Skeletal muscle satellite cell (primary cell): ENCODE measurements around the gene ADGRL3.
"Not testable (repeated sequence)": the region's sequence is repeated elsewhere in the genome, so short reads cannot be mapped to it uniquely, and the experiment has no call there.

Source experiments
- H3K27me3 ChIP-seq: 2 replicates; pipeline ENCODE4 v1.7.0; 2013; ENCODE audit warnings: low read length; ENCODE audit not compliant: control insufficient read depth, insufficient read depth
- H3K36me3 ChIP-seq: 2 replicates; pipeline ENCODE4 v1.7.0; 2013; ENCODE audit warnings: mild to moderate bottlenecking, control low read depth, low read length; ENCODE audit not compliant: insufficient read depth
- H3K4me1 ChIP-seq: 2 replicates; pipeline ENCODE4 v1.7.0; 2013; ENCODE audit warnings: low read length; ENCODE audit not compliant: control insufficient read depth, insufficient read depth
- H3K4me2 ChIP-seq: 2 replicates; pipeline ENCODE4 v1.7.0; 2013; ENCODE audit warnings: mild to moderate bottlenecking, low read length
- H3K4me3 ChIP-seq: 2 replicates; pipeline ENCODE4 v1.7.0; 2013; ENCODE audit warnings: low read length
- H3K9ac ChIP-seq: 2 replicates; pipeline ENCODE4 v1.7.0; 2013; ENCODE audit warnings: mild to moderate bottlenecking, low read depth, low read length, moderate library complexity
- H3K9me3 ChIP-seq: replicated peaks from 2 replicates; pipeline ENCODE4 v1.7.0; 2013; ENCODE audit warnings: mild to moderate bottlenecking, control low read depth, low read length

The ADGRL3 gene

DNA sequence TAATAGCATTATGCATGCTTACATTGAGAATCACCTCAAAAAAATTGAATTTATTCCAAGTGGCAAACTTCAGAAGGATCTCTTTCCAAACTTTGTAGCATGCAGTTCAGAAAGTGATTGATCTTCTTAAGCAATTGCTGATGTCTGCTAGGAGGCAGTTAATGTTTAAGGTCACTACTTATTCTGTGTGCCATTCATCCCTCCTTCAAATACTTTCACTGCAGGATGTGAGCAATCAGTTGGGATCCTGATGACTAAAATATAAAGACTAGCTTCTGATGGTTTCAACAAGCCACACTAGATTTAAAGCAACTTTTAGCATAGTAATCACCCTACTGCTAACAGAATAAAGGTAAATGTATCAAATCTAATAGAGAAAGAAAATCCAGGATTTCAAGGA, 414.1 kb downstream of the ADGRL3 start:
- Histone ChIP-seq H3K9me3 (no peaks in the 10 kb centered on the region), H3K4me3 (no peak overlapping the region), H3K4me1 (peaks cover 12% of the 10 kb centered on the region), H3K4me2 (no peak overlapping the region), H3K9ac (no peak overlapping the region), H3K36me3 (no peaks in the 10 kb centered on the region), H3K27me3 (no peaks in the 10 kb centered on the region)

- no peak overlapping the region for H3K4me2 ChIP-seq
- H3K27me3 ChIP-seq, result no peaks in the 10 kb centered on the region
- no peak overlapping the region for H3K4me3 ChIP-seq
- H3K4me1 ChIP-seq, result peaks cover under 1% of the 10 kb centered on the region
- H3K9me3 ChIP-seq, result no peaks in the 10 kb centered on the region
- no peaks in the 10 kb centered on the region for H3K36me3 ChIP-seq
- H3K9ac ChIP-seq, result no peak overlapping the region
Measured at GRCh38 chr4:61619528-61619927, 419.4 kb downstream of the ADGRL3 start.

GRCh38 chr4:61628282-61628681, 428.2 kb downstream of the ADGRL3 start:
- H3K36me3 ChIP-seq, result no peaks in the 10 kb centered on the region

DNA sequence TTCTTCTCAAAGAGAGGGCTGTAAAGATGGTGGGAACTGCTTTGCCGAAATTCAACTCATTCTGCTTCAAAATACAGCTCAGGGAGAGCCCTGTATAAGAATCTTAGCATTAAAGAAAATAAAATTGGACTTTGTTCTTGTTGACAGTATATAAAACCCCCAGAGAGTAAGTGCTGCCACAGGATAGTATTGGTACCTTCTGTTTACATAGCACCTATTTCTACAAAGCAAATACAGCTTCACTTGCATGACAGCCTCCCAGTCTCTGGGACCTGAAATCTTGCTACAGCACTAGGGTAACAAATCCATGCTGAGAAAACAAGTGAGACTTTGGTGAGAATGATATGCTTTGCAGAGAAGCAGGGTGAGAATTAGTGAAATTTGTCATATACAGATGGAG, 428.6 kb downstream of the ADGRL3 start:
- H3K36me3 ChIP-seq, result no peaks in the 10 kb centered on the region

More at GRCh38 chr4:61628282-61628681, 428.2 kb downstream of the ADGRL3 start:
- no peak overlapping the region for H3K4me3 ChIP-seq
- H3K4me2 ChIP-seq, result no peak overlapping the region
- H3K4me1 ChIP-seq, result no peaks in the 10 kb centered on the region
- H3K9me3 ChIP-seq, result no peaks in the 10 kb centered on the region
- no peak overlapping the region for H3K9ac ChIP-seq
- H3K27me3 ChIP-seq, result no peaks in the 10 kb centered on the region

DNA sequence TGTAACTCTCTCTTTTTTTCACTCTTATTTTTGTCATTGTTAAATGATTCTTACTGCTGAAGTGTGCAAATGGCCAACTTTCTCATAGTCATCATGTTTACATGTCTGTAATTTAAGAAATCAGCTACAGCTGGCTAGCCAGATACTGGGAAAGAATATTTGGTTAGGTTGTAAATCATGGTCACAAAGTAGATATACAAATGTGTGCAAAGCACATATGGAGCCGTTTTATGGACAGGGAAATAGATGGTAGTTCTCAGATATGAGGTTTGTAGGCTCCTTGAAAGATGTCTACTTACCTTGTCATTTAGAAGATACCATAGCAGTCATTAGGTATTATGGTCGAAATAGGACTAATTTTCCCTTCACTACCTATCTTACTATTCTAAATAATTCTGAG, 430.4 kb downstream of the ADGRL3 start:
- H3K4me3 ChIP-seq, result no peak overlapping the region
- no peaks in the 10 kb centered on the region for H3K9me3 ChIP-seq
- H3K36me3 ChIP-seq, result no peaks in the 10 kb centered on the region
- no peaks in the 10 kb centered on the region for H3K4me1 ChIP-seq
- no peaks in the 10 kb centered on the region for H3K27me3 ChIP-seq
- no peak overlapping the region for H3K9ac ChIP-seq
- no peak overlapping the region for H3K4me2 ChIP-seq

More for the DNA sequence above, 428.6 kb downstream of the ADGRL3 start:
- Histone ChIP-seq H3K4me3 (no peak overlapping the region), H3K9me3 (no peaks in the 10 kb centered on the region), H3K9ac (no peak overlapping the region), H3K4me2 (no peak overlapping the region), H3K27me3 (no peaks in the 10 kb centered on the region), H3K4me1 (no peaks in the 10 kb centered on the region)

- H3K9me3 ChIP-seq, result no peaks in the 10 kb centered on the region
- peaks cover 7% of the 10 kb centered on the region for H3K4me1 ChIP-seq
- no peaks in the 10 kb centered on the region for H3K36me3 ChIP-seq
- H3K27me3 ChIP-seq, result no peaks in the 10 kb centered on the region
- H3K4me3 ChIP-seq, result no peak overlapping the region
- no peak overlapping the region for H3K9ac ChIP-seq
- no peak overlapping the region for H3K4me2 ChIP-seq
Measured at GRCh38 chr4:61638591-61638990, 438.5 kb downstream of the ADGRL3 start.

- H3K27me3 ChIP-seq, H3K9me3 ChIP-seq, H3K36me3 ChIP-seq, H3K4me1 ChIP-seq, H3K9ac ChIP-seq, H3K4me3 ChIP-seq, H3K4me2 ChIP-seq: not testable (repeated sequence)
Measured at GRCh38 chr4:61646746-61647350, 446.7 kb downstream of the ADGRL3 start.

DNA sequence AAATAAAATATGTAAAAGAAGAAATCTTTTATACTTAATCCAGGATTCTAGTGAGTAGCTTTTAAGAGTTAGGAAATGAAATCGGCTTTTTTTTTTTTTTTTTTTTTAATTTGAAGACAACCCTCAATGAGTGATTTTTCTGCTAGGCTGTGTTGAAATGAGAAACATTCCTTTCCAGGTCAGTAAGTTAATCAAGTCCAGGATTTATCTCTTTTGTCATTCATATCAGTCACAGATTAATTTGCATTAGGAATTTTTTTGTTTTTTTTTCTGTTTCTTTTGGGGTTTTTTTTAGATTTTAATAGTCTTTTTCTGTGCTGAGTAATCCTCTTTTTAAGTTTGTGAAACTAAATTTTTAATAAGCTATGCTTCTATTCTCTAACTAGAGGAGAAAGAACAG, 448.1 kb downstream of the ADGRL3 start:
- Histone ChIP-seq H3K27me3 (no peaks in the 10 kb centered on the region), H3K9ac (no peak overlapping the region), H3K4me2 (no peak overlapping the region), H3K4me1 (no peaks in the 10 kb centered on the region), H3K36me3 (no peaks in the 10 kb centered on the region), H3K4me3 (no peak overlapping the region), H3K9me3 (no peaks in the 10 kb centered on the region)

DNA sequence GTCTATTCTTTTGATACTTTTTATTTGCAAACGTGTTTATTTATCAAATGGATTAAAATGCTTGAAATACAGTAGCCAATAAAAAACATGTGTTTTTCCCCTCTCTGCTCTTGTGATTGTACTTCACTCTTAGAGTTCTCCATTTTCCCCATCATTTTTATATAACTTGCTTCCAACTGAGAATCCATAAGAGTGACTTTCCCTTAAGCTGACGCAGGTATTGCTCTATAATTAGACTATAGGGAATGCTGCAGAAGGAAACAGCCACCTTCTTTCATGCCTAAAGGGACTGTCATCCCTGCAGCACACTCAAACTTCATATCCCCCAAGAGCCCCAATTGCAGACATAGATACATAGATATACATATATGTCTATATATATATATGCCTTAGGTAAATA, 456.9 kb downstream of the ADGRL3 start:
- Histone ChIP-seq H3K4me3 (no peak overlapping the region), H3K36me3 (no peaks in the 10 kb centered on the region), H3K27me3 (no peaks in the 10 kb centered on the region), H3K4me2 (no peak overlapping the region), H3K9me3 (no peaks in the 10 kb centered on the region), H3K9ac (no peak overlapping the region), H3K4me1 (no peaks in the 10 kb centered on the region)

DNA sequence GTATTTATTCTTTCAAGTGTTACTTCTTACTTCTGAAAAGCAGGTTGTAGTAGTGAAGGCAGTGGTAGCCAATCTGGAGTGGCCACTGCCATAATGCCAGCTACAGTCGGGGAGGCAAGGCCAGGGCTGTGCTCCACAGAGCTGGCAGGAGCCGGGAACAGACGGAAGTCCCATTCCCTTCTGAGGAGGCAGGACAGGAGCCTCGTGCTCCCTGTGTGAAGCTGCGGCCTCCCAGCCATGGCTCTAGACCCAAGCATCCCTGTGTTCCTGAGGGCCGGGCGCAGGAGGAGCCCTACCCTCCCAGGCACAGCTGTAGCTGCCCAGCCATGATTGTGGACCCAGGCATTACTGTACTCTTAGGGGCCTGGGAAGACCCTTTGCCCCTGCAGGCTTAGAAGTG, 461.8 kb downstream of the ADGRL3 start:
- Histone ChIP-seq H3K27me3 (no peaks in the 10 kb centered on the region), H3K9ac (no peak overlapping the region), H3K4me1 (no peaks in the 10 kb centered on the region), H3K9me3 (no peaks in the 10 kb centered on the region), H3K4me3 (no peak overlapping the region), H3K4me2 (no peak overlapping the region), H3K36me3 (no peaks in the 10 kb centered on the region)

DNA sequence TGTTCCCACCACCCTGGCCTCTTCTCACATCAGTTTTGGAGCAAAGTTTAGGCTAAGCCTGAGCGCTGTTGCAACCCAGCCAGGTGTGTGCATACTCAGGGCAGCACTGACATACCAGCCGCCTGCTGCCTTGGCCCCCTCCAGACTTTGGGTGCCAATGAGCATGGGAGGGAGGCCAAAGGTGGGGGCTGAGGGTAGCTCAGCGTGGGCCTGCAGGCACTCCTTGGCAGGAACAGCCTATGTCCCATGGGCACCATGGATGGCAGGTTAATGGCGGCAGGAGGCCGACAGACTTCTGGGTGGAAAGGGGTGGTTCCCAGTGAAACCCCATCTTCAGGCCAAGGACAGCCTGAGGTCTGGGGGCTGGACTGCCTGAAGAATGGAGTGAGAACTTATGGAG, 462.2 kb downstream of the ADGRL3 start:
- Histone ChIP-seq H3K9ac (no peak overlapping the region), H3K36me3 (no peaks in the 10 kb centered on the region), H3K4me3 (no peak overlapping the region), H3K9me3 (no peaks in the 10 kb centered on the region), H3K4me1 (no peaks in the 10 kb centered on the region), H3K4me2 (no peak overlapping the region), H3K27me3 (no peaks in the 10 kb centered on the region)

GRCh38 chr4:61663310-61663709, 463.2 kb downstream of the ADGRL3 start:
- H3K36me3 ChIP-seq, result no peaks in the 10 kb centered on the region
- no peak overlapping the region for H3K4me2 ChIP-seq
- no peak overlapping the region for H3K9ac ChIP-seq
- H3K4me1 ChIP-seq, result no peaks in the 10 kb centered on the region
- no peaks in the 10 kb centered on the region for H3K27me3 ChIP-seq
- no peak overlapping the region for H3K4me3 ChIP-seq
- H3K9me3 ChIP-seq, result no peaks in the 10 kb centered on the region
